ENCODE results near the gene FKRP. TPM values are rescaled to one million over a fixed set of nuclear protein-coding genes. Genes with fewer than 3 reads are reported as not detected.
"Not testable (repeated sequence)": the region's sequence is repeated elsewhere in the genome, so short reads cannot be mapped to it uniquely, and the experiment has no call there.

FKRP gene, protein sequence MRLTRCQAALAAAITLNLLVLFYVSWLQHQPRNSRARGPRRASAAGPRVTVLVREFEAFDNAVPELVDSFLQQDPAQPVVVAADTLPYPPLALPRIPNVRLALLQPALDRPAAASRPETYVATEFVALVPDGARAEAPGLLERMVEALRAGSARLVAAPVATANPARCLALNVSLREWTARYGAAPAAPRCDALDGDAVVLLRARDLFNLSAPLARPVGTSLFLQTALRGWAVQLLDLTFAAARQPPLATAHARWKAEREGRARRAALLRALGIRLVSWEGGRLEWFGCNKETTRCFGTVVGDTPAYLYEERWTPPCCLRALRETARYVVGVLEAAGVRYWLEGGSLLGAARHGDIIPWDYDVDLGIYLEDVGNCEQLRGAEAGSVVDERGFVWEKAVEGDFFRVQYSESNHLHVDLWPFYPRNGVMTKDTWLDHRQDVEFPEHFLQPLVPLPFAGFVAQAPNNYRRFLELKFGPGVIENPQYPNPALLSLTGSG
- total RNA-seq = 8.9 and 15.2 TPM in 2 replicates

DNA sequence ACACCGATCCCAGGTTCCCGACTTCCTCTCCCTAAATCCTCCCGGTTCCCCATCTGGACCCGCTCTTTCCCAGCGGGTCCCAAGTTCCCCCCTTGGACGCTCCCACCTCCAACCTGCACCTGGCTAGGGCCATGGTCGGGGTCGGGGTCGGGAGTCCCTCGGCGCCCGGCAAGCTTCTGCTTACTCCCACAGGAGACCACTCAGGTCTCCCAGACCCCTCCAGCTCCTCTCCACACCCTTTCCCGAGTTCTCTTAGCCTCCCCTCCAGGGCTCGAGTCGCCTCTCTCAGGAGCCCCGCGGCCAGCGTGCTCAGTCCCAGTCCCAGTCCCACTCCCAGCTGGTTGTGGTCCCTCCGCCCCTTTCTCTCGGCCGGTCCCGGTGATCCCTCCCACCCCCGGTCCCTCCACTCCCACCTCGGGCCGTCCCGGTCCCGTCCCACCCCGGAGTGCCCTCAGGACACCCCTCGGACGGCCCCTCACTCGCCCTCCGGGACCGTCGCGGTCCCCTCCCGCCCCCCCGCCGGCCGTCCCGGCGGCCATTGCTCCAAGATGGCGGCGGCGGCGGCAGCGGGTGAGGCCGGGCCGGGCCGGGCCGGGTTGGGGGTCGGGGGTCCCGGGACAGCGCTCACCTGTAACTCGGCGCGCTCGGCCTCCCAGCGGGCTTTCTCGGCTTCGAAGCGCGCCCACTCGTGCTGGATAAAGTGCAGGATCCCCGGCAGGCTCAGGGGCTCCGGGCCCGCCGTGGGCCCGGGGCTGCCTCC is at the start of gene FKRP:
TSS of gene FKRP (plus strand) at position 537 of the 760 bp plus-strand sequence. CDS start 9,394 bp downstream, outside the sequence.
- DNase-seq (ENCODE audit: low read depth in 2 of 2) = no peak

DNA sequence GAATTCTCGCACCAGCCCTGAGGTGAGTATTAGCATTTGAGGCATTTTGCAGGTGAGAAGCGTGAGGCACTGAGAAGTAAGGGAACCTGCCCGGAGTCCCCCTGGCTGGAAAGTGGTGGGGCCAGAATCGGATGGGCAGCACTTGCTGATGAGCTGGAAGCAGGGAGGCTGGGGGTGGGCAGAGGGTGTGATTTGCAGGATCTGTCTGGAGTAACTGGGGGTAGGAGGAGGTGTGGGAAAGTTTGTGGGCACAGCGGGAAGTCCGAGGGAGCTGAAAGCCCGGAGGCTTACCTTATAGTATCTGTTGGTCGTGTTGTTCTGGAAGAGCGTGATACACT is 49.0 kb upstream of the FKRP start:
- DNase-seq (ENCODE audit: low read depth in 2 of 2) = no peak

DNA sequence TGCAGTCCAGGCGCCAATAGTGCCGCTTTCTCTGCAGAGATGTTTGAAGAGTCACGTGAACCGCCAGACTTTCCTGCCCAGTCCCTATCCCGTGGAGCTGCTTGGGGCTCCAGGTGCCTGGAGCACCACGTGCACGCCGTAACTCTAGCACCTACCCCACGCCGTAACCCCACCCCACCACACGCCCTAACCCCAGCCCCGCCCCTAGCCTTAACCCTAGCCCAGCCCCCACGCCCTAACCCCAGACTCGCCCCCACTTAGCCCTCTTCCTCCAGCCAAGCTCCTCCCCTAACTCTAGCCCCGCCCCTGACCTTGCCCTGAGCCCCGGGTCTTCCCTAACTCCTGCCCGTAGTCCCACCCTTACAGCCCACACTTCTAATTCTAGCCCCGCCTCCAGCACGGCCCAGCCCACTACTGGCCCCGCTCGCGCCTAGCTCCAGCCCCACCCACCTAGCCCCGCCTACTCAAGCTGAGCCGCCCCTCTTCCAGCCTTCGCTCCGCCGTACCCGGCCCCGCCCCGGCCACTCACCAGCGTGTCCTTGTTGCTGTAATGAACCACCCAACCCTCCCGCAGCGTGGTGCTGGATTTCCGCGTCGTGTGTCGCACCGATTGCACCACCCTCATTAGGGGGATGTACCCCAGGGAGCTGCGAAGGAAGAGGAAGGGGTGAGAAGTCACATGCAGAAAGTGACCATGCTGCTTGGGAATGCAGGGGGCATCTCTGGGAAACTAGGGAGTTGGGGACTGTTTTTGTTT is 48.5 kb upstream of the FKRP start:
- DNase-seq (ENCODE audit: low read depth in 2 of 2) = peak in 1 of 2 donors; percentile 75

DNA sequence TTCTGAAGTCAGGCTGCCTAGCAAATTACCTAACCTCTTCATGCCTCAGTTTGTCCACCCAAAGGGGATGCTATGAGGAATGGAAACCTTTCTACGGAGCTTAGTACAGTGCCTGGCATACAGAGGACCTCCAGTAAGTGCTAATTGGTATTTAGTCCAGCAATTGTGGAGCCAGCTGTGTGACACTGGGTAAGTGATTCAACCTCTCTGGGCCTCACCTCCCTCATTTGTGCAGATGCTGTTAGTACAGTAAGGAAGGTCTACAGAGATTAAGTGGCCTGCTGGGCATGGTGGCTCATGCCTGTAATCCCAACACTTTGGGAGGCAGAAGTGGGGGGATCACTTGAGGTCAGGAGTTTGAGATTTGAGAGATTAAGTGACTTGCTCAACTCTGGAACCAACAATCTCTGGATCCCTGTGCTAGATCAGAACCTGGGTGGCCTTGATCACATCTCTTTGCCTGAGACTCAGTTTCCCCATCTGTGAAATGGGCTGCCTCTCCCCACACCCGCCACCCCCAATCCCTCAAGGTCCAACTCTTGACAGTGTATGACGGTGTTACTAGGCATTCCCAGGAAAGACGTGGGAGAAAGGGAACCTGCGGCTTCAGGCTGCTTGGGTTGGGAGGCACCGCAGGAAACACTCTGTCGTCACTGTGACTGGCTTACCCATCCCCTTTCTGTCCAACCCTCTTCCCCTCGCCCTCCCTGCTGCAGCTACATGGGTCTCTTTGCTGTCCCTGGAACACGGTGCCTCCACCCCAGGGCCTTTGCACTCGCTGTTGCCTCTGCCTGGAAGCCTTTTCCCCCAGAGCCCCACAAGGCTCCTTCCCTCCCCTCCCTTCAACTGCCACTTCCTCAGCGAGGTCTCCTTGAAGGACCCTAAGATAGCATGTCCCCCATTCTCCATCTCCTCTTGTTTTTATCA is 47.2 kb upstream of the FKRP start:
- no peak for DNase-seq (ENCODE audit: low read depth in 2 of 2)

DNA sequence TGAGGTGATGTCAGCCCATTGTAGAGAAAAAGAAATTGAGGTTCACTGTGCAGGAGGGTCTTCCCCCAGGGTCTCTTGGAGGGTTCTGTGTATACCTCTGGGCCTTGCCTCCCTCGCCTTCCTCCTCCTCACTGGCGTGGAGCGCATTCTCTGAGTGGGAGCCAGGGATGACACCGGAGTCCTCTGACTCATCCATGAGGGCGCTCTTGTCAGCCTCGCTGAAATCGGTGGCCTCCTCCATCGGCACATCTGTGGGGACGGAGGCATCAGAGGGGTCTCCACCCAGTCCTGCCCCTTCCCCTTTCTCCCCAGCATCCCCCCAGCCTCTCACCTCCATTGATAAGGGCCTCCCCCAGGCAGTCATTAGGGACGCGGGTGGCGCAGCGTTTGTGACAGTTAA is 45.2 kb upstream of the FKRP start:
- DNase-seq (ENCODE audit: low read depth in 2 of 2) = no peak

DNA sequence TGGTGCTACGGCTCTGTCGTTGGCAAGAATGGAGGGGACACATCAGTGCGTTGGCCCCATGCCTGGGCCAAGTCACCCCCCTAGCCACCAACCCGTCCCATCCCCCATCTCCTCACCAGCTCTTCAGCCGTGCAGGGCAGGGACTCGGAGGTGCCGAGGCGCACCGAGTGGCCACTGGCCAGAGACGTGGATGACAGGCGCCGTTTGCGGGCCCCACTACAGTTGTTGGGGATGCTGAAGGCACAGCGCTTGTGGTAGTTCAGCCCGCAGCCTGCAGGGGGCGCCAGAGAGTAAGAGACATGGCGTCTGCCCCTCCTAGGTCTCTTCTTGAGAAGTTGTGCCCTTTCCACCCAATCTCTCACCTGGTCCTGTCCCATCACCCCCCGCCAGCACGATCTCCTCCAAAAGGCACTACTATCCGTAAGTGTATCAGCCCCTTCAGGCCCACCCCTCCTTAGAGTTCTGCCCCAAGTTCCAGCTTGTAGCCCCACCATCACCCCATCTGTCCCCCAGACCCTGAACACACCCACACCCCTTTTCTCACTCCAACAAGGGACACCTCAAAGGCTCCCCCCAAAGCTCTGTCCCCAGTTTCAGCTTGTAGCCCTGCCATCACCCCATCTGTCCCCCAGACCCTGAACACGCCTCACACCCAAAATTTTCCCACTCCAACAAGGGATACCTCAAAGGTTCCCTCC is 41.3 kb upstream of the FKRP start:
- peak in 1 of 2 donors; percentile 55 for DNase-seq (ENCODE audit: low read depth in 2 of 2)

DNA sequence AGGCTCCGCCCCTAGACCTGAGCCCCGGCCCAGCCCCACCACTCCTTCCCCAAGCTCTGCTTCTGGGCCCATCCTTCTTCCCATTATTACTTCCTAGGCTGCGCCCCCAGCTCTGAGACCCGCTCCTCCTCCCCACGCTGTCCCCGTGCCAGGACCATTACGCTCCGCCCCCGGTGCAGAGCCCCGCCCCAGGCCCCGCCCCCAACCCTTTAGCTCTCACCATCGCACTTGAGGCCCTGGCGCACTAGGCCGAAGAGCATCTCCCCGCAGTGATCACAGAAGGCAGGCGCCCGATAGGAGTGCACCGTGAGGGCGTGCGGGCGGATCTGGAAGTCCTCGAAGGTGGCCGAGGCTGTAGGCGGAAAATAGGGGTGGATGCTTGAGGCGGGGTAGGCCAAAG is 35.2 kb upstream of the FKRP start:
- no peak for DNase-seq (ENCODE audit: low read depth in 2 of 2)

DNA sequence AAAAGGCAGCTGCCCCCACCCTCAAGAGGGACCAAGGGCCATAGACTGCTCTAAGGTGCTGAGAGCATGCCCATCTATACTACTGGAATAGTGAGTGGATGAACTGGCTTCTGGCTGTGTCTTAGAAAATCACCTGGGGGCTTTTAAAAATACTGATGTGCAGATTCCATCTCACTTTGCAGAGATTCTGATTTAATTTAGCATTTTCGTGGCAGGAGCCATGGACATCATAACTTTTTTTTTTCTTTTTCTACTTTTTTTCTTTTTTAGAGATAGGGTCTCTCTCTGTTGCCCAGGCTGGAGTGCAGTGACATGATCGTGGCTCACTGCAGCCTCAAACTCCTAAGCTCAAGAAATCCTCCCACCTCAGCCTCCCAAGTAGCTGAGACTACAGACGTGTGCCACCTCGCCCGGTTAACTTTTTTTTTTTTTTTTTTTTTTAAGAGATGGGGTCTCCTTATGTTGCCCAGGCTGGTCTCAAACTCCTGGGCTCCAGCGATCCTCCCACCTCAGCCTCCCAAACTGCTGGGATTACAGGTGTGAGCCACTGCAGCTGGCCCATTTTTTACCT is 33.0 kb upstream of the FKRP start:
- not testable (repeated sequence) for DNase-seq (ENCODE audit: low read depth in 2 of 2)

DNA sequence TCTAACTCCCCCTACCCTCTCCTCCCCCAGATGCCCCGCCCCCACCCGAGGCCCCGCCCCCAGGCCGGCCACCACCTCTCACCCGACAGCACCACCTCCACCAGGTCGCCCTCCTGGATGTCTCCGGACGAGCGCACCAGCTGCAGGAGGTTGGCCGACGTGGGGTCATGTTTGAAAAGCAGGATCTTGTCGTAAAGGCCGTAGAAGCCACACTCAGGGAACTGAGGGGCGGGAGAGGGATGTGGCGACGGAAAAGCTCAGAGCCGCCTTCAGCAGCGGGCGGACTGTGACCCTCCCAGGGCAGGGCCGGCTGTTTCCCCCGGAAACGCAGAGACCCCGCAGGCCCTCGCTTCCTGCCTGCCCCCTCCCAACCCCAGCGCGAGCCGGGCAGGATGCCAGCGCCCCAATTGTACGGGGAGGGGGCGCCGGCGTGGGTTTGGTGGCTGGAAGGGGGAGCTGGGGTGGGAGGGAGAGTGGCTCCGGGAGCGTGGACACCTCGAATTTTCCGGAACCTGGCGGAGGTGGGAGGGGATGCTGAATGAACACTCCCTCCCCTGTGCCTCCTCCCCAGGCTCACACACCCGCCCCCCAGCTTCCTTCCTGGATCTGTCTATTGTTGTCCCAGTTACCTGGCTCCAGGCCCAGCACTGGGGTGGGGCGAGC is 31.9 kb upstream of the FKRP start:
- peak; percentile 91 to 92 for DNase-seq (ENCODE audit: low read depth in 2 of 2)

DNA sequence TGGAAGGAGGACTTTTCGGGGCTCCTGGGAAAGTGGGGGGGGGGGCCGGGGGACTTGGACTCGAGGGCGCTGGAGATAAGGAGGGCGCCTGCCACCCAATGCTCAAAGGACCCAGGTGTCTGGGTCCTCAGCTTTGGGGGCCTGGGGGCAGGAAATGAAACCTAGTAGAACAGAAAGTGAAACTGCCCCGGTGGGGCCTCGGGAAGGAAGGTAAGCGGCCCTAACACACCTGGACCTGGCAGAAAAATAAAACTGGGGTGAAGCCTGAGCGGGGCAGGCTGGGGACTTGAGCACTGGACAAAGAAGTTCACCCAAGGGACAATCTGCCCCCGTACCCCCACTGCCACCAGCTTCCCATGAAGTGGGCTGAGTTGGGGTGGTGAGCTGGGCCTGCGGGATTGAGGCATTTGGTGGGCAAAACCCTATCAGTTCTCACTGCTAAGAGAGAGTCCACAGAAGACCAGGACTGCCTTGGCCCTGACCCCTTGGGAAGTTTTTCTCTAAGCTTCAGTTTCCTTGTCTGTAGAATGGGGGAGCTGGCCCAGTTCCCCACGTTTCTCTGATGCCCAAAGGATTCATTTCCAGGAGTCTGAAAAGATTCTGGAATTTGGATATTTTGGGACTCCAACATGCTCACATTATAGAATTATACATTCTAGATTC is 31.3 kb upstream of the FKRP start:
- peak in 1 of 2 donors; percentile 35 for DNase-seq (ENCODE audit: low read depth in 2 of 2)

DNA sequence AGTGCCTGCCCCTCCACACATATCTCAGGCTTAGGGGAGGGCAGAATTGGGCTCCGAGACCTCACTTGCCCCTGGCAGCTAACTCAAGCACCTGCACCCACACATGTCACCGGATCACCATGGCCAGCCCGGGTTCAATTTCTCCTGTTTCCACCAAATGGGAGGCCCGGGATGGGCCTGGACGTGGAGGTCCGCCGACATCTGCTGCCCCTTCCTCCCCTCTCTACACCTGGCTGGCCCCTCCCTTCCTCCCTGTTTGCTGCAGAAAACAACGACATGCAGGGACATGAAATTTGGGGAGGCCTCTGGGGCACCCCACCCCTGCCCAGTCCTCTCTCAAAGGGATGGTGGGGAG is 30.3 kb upstream of the FKRP start:
- DNase-seq (ENCODE audit: low read depth in 2 of 2) = no peak

DNA sequence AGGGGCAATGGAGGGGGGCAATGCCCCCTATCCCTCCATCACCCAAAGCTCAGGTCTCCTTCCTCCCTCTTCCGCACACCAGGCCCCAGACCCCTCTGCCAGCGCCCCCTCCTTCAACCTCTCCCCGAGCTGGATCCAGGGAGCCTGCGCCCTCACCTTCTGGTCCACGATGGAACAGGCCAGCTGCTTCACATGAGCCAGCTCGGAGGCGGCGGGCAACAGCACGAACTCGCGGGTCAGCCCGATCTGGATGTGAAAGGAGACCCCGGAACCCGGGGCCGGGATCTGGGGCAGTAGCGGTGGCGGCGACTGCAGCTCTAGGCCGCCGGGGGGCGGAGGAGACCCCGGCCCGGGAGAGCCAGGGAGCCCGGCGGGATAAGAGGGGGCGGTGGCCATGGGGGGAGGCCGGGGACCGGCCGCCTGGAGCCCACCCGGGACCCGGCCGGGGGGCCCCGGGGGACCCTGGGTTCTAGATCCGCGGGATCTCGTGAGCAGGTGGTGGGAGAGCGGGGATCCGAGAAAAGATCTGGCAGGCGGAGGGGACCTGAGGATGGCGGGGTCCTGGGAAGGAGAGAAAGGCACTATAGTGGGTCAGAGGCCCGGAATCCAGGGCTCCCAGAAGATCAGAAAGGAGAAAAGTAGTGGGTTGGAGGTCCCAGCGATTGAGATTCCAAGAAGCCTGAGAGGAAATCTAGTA is 29.7 kb upstream of the FKRP start:
- no peak for DNase-seq (ENCODE audit: low read depth in 2 of 2)

DNA sequence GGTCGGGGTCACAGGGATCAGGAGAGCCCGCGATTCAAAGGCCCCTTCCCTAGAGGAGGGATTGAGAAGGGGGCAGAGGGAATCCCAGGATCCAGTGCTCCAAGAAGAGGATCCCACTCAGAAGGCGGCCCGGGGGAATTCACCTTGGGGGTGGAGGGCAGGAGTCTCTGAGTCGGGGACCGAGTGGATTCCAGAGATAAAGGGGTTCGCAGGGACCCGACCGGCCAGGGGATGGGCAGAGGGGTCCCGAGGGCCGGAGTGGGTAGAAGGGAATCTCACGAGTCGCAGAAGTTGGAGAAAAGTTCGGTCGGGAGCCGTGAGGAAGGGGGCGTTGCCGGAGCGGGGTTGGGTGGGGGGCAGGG is 29.2 kb upstream of the FKRP start:
- no peak for DNase-seq (ENCODE audit: low read depth in 2 of 2)

DNA sequence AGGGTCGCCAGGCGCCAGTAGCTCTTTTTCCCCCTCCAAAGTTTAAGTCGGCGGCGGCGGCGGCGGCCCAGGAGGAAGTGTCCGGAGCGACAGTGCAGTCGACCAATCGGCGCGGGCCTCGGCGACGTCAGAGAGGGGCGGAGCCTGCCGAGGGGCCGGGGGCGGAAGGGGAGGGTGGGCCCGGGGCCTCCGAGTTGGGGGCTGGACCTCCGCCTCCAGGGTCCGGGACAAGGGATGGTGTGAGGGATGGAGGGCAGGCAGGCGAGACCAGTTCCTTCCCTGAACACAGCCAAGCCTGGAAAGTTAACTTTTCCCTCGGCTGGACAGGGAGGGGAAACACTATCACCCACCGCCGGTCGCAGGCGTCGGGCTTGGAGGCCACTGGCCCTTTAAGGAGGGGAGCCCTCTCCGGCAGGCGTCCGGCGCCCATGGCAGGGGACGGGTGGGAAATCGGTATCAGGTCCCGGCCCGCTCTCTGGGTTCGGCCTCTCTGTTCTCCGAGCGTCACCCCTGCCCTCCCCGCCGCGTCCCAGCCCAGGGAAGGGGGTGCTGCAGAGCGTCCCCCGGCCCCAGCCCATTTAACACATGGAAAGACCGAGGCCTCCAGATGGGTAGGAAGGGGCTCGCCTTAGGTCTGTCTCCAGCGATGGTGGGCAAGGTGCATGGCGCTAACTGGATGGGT is 28.7 kb upstream of the FKRP start, which contains the start of gene PRKD2:
TSS of gene PRKD2 (minus strand) at position 81 of the 682 bp plus-strand sequence. CDS start 744 bp downstream, outside the sequence.
- peak; percentile 58 to 84 for DNase-seq (ENCODE audit: low read depth in 2 of 2)

DNA sequence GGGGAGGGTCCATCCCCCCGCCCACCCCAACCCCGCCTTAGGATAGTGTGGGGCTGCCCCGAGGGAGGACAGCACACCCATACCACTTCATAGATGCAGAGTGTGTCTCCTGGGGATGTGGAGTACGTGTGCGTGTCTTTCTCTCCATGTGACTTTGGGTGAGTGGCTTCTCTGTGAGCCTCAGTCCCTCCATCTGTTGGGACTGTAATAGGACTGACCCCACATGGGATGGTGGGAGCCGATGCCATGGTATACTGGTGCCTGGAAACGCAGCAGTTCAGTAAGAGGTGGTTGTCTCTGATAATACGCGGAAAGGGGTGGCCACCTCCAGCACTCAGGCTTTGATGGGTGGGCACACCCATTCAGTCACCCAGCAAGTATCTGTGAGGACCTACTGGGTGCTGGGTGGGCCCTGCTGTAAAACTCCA is 28.1 kb upstream of the FKRP start:
- DNase-seq (ENCODE audit: low read depth in 2 of 2) = no peak

DNA sequence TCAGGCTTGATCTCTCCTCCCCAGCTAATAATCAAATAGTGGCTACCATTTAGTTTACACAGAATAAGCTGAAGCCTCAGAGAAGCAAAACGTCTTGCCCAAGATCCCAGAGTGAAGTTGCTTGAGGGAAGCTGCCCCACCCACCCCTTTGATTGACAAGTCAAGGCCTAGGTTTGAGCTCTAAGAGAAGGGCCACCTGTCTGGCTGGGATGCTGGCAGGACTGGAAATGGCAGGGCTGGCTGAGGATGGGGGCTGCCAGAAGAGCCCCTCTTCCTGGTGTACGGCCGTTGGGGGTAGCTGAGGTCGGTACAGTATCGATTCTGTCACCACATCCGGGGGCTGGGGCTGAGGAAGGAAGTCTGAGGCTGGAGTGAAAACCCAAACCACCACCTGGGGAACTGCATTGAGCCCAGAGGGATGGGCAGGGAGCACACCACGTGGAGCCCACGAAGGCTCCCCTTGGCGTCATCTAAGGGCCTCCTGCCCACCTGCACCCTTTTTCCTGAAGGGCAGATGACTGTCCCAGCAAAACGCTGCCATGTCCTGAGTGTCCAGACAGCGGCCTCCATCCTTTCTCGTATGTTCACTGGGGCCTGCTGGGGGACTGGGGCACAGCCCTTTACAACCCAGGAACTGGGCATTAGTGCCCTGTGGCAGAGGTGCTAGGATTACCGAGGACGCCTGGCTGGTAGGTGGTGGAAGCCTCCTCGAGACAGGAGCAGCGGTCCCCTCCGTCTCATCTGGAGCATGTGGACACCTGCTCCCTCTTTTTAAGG is 27.5 kb upstream of the FKRP start:
- DNase-seq (ENCODE audit: low read depth in 2 of 2) = no peak

Measured in dermis microvascular lymphatic vessel endothelial cell (primary cell).